SK-N-MC (cell line): ENCODE data around the gene PRIM2.
"Not testable (repeated sequence)": the region's sequence is repeated elsewhere in the genome, so short reads cannot be mapped to it uniquely, and the experiment has no call there.

Experiments
- EZH2 ChIP-seq: fragments of 200-600 bp; sonication (generic); IDR thresholded peaks from one replicate; pipeline ENCODE4 v1.6.1; 2017; ENCODE audit warnings: antibody characterized with exemption
- POLR2AphosphoS5 ChIP-seq: IDR thresholded peaks from 2 replicates; pipeline ENCODE4 v1.6.1; 2012; ENCODE audit warnings: mild to moderate bottlenecking, low read depth, low read length, borderline replicate concordance

- not testable (repeated sequence) for TF ChIP-seq POLR2AphosphoS5, EZH2
Measured at GRCh38 chr6:57537916-57538315, 220.5 kb downstream of the PRIM2 start.
